ENCODE measurements around the gene PDE4D.

DNA sequence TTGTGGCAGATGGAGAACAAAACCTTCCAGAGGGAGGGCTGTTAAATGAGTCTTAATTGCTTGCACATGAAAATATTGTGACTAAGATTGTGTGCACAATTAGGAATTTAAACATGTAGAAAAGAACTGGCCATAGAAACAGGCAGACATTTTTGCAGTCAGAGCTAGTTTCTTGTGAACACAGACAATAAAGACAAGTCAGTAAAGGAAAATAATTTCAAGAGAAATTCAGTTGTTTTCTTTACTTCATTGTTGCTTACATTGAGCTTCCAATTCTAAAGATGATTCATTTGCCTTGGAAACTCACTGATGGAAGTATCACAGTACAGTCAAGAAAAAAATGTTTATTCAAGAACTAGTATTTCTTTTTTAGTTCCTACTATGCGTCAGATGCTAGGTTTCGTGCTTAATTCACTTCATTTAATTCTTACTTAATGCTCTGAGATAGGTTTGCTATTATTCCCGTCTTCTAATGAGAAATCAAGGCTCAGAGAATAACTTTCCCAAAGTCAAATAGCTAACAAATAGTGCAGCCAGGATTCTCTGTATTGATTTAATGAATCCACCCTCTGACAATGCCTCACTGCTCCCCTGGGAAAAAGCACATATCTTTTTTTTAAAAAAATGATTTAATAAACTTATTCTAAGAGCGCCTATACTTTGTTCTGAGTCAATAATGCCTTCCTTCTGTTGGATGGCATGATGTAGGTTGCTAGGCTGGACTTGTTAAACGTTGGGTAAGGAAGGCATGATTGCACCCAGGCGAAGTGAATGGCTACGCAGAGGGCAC, 729.3 kb downstream of the PDE4D start:
- TF ChIP-seq, protein P1, sequence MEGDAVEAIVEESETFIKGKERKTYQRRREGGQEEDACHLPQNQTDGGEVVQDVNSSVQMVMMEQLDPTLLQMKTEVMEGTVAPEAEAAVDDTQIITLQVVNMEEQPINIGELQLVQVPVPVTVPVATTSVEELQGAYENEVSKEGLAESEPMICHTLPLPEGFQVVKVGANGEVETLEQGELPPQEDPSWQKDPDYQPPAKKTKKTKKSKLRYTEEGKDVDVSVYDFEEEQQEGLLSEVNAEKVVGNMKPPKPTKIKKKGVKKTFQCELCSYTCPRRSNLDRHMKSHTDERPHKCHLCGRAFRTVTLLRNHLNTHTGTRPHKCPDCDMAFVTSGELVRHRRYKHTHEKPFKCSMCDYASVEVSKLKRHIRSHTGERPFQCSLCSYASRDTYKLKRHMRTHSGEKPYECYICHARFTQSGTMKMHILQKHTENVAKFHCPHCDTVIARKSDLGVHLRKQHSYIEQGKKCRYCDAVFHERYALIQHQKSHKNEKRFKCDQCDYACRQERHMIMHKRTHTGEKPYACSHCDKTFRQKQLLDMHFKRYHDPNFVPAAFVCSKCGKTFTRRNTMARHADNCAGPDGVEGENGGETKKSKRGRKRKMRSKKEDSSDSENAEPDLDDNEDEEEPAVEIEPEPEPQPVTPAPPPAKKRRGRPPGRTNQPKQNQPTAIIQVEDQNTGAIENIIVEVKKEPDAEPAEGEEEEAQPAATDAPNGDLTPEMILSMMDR (IDR thresholded peaks at IDR 0.05), result no peak
- no peak for TF ChIP-seq POLR2AphosphoS5 (IDR thresholded peaks at IDR 0.05)
